Right atrium auricular region (tissue), 2 donors: ENCODE results near the gene OTUD4. TPM values are rescaled to one million over a fixed set of nuclear protein-coding genes. Genes with fewer than 3 reads are reported as not detected.

Experiments
- DNase-seq: peaks from one replicate; pipeline ENCODE4 v3.0.0-alpha.2; 2019; ENCODE audit warnings: low spot score
- H3K27ac ChIP-seq, 2 donors: fragments of 200-600 bp; sonication (generic); 1 replicate in 1 of 2; 2 replicates in 1 of 2; pipeline ENCODE4 v1.5.1; 2016 to 2019
- H3K27me3 ChIP-seq, 2 donors: fragments of 200-600 bp; sonication (generic); one replicate each; pipeline versions ENCODE4 v1.5.1 to v1.6.0; 2017 to 2019
- H3K36me3 ChIP-seq: fragments of 200-600 bp; sonication (generic); one replicate; pipeline ENCODE4 v1.5.1; 2016
- H3K4me1 ChIP-seq, 2 donors: fragments of 200-600 bp; sonication (generic); one replicate each; pipeline versions ENCODE4 v1.5.1 to v1.6.0; 2017 to 2019
- H3K4me3 ChIP-seq, 2 donors: fragments of 200-600 bp; sonication (generic); 1 replicate in 1 of 2; 2 replicates in 1 of 2; pipeline ENCODE4 v1.5.1; 2017 to 2019; ENCODE audit warnings: mild to moderate bottlenecking in 1 of 2, moderate library complexity in 1 of 2
- H3K9me3 ChIP-seq, 2 donors: fragments of 200-600 bp; sonication (generic); one replicate each; pipeline ENCODE4 v1.5.1; 2019
- CTCF ChIP-seq, 2 donors: fragments of 200-600 bp; sonication (generic); IDR thresholded peaks; one replicate each; pipeline ENCODE4 v1.5.1; 2019; ENCODE audit warnings: antibody characterized with exemption in 2 of 2
- total RNA-seq, 2 donors: library from RNA; depleted of rRNA; stranded (reverse); fragments of >200 nt; gene quantifications; one replicate each; pipeline ENCODE4 v1.1.0, GENCODE V29; 2016

Gene OTUD4
- total RNA-seq, 2 donors from 2014 or later = 20.6 to 23.7 TPM

- Histone ChIP-seq H3K4me3 (no peak overlapping the region), H3K36me3 (peaks cover 34% of the 10 kb centered on the region), H3K27me3 (no peaks in the 10 kb centered on the region), H3K9me3 (no peaks in the 10 kb centered on the region), H3K27ac (no peak overlapping the region), H3K4me1 (no peaks in the 10 kb centered on the region)
- no peak for DNase-seq
- TF ChIP-seq CTCF (IDR thresholded peaks at IDR 0.05) = no peak
Measured at GRCh38 chr4:145130130-145130529, 50.3 kb downstream of the OTUD4 start.

- Histone ChIP-seq H3K27me3 (no peaks in the 10 kb centered on the region), H3K9me3 (no peaks in the 10 kb centered on the region), H3K4me3 (no peak overlapping the region), H3K4me1 (no peaks in the 10 kb centered on the region), H3K36me3 (peaks cover 71% of the 10 kb centered on the region), H3K27ac (no peak overlapping the region)
- no peak for TF ChIP-seq CTCF (IDR thresholded peaks at IDR 0.05)
- DNase-seq = no peak
Measured at GRCh38 chr4:145125396-145125795, 55.0 kb downstream of the OTUD4 start.

- peaks cover 78% of the 10 kb centered on the region for H3K36me3 ChIP-seq
- no peak overlapping the region for H3K27ac ChIP-seq
- no peaks in the 10 kb centered on the region for H3K4me1 ChIP-seq
- H3K27me3 ChIP-seq = no peaks in the 10 kb centered on the region
- H3K4me3 ChIP-seq = no peak overlapping the region
- TF ChIP-seq CTCF (IDR thresholded peaks at IDR 0.05) = no peak
- no peak for DNase-seq
- H3K9me3 ChIP-seq = no peaks in the 10 kb centered on the region
Measured at GRCh38 chr4:145108128-145108527, 72.3 kb downstream of the OTUD4 start.

GRCh38 chr4:145107126-145107525 is 73.3 kb downstream of the OTUD4 start:
- H3K36me3 ChIP-seq = peaks cover 68% of the 10 kb centered on the region
- H3K27ac ChIP-seq = no peak overlapping the region
- no peak for TF ChIP-seq CTCF (IDR thresholded peaks at IDR 0.05)
- no peaks in the 10 kb centered on the region for H3K4me1 ChIP-seq
- no peaks in the 10 kb centered on the region for H3K9me3 ChIP-seq
- DNase-seq = no peak
- H3K27me3 ChIP-seq = no peaks in the 10 kb centered on the region
- H3K4me3 ChIP-seq = no peak overlapping the region

GRCh38 chr4:145103496-145103895 is 76.9 kb downstream of the OTUD4 start:
- TF ChIP-seq CTCF (IDR thresholded peaks at IDR 0.05) = no peak
- H3K4me1 ChIP-seq = peaks cover 0 to 13% of the 10 kb centered on the region in 2 donors

GRCh38 chr4:145102619-145103018 is 77.8 kb downstream of the OTUD4 start:
- H3K4me3 ChIP-seq = no peak overlapping the region
- no peak for TF ChIP-seq CTCF (IDR thresholded peaks at IDR 0.05)
- H3K9me3 ChIP-seq = no peaks in the 10 kb centered on the region
- H3K36me3 ChIP-seq = peaks cover 25% of the 10 kb centered on the region
- no peak for DNase-seq
- H3K27me3 ChIP-seq = no peaks in the 10 kb centered on the region
- H3K4me1 ChIP-seq = peaks cover 0 to 13% of the 10 kb centered on the region in 2 donors
- H3K27ac ChIP-seq = no peak overlapping the region

More at GRCh38 chr4:145103496-145103895, 76.9 kb downstream of the OTUD4 start:
- H3K27ac ChIP-seq = no peak overlapping the region
- DNase-seq = no peak
- H3K9me3 ChIP-seq = no peaks in the 10 kb centered on the region
- H3K4me3 ChIP-seq = no peak overlapping the region
- no peaks in the 10 kb centered on the region for H3K27me3 ChIP-seq
- H3K36me3 ChIP-seq = peaks cover 34% of the 10 kb centered on the region
